Dendritic cell treated with granulocyte-macrophage colony-stimulating factor and Interleukin-4, amounts not matched to agents 40 ng/mL and 50 ng/mL, for 4 days (primary cell): ENCODE results near the gene HLA-DOA.
A peak's percentile ranks its signal among the peaks of the same experiment; 100 is the strongest.

Experiments
- H3K27ac Mint-ChIP-seq: one replicate; pipeline ENCODE4 v1.8.0; 2022; ENCODE audit warnings: mild to moderate bottlenecking, mixed read lengths
- H3K27me3 Mint-ChIP-seq: one replicate; pipeline ENCODE4 v1.8.0; 2022; ENCODE audit warnings: mild to moderate bottlenecking, mixed read lengths
- H3K36me3 Mint-ChIP-seq: one replicate; pipeline ENCODE4 v1.8.0; 2022; ENCODE audit warnings: low read depth, mixed read lengths
- H3K4me1 Mint-ChIP-seq: one replicate; pipeline ENCODE4 v1.8.0; 2022; ENCODE audit warnings: low read depth, mixed read lengths
- H3K4me3 Mint-ChIP-seq: one replicate; pipeline ENCODE4 v1.8.0; 2022; ENCODE audit warnings: mild to moderate bottlenecking, moderate library complexity, mixed read lengths
- H3K9me3 Mint-ChIP-seq: one replicate; pipeline ENCODE4 v1.8.0; 2022; ENCODE audit warnings: mixed read lengths
- intact Hi-C: fragments of 100-400 bp; cut with micrococcal nuclease; formaldehyde crosslinking; loops from one replicate; pipeline ENCODE4 v1.15.0; 2022

The HLA-DOA gene

GRCh38 chr6:32979720-32980487 lies 29.5 kb downstream of the HLA-DOA start:
- Mint-ChIP-seq H3K27me3 (no peaks in the 10 kb centered on the region), H3K36me3 (peaks cover 77% of the 10 kb centered on the region), H3K9me3 (no peaks in the 10 kb centered on the region), H3K4me3 (no peak overlapping the region), H3K27ac (no peak overlapping the region), H3K4me1 (peaks cover 84% of the 10 kb centered on the region)
- intact Hi-C loops: no loop called here

- peaks cover 96% of the 10 kb centered on the region for H3K36me3 Mint-ChIP-seq
- no peak overlapping the region for H3K4me3 Mint-ChIP-seq
- peaks cover 75% of the 10 kb centered on the region for H3K4me1 Mint-ChIP-seq
- no peaks in the 10 kb centered on the region for H3K27me3 Mint-ChIP-seq
- H3K9me3 Mint-ChIP-seq: no peaks in the 10 kb centered on the region
- intact Hi-C loops: no loop called here
- peak overlapping the region; percentile 27 for H3K27ac Mint-ChIP-seq
Observed at GRCh38 chr6:32977953-32978324, 31.5 kb downstream of the HLA-DOA start.

GRCh38 chr6:32977272-32977952 lies 32.0 kb downstream of the HLA-DOA start:
- Mint-ChIP-seq H3K4me3 (peak overlapping the region; percentile 43), H3K9me3 (no peaks in the 10 kb centered on the region), H3K36me3 (peaks cover 100% of the 10 kb centered on the region), H3K27me3 (no peaks in the 10 kb centered on the region), H3K27ac (peak overlapping the region; percentile 27), H3K4me1 (peaks cover 74% of the 10 kb centered on the region)
- intact Hi-C loops: no loop called here

- Mint-ChIP-seq H3K9me3 (no peaks in the 10 kb centered on the region), H3K4me1 (peaks cover 65% of the 10 kb centered on the region), H3K4me3 (peak overlapping the region; percentile 97), H3K27ac (peak overlapping the region; percentile 42), H3K27me3 (no peaks in the 10 kb centered on the region), H3K36me3 (peaks cover 100% of the 10 kb centered on the region)
- intact Hi-C loops: no loop called here
Observed at GRCh38 chr6:32976334-32977069, 32.9 kb downstream of the HLA-DOA start.

- Mint-ChIP-seq H3K27me3 (no peaks in the 10 kb centered on the region), H3K4me1 (peaks cover 63% of the 10 kb centered on the region), H3K4me3 (peak overlapping the region; percentile 97), H3K9me3 (no peaks in the 10 kb centered on the region), H3K36me3 (peaks cover 100% of the 10 kb centered on the region), H3K27ac (peak overlapping the region; percentile 42)
- intact Hi-C loops: no loop called here
Observed at GRCh38 chr6:32975886-32976285, 33.5 kb downstream of the HLA-DOA start.

- Mint-ChIP-seq H3K4me3 (peak overlapping the region; percentile 97), H3K27ac (peak overlapping the region; percentile 100), H3K27me3 (no peaks in the 10 kb centered on the region), H3K9me3 (no peaks in the 10 kb centered on the region), H3K4me1 (peaks cover 53% of the 10 kb centered on the region), H3K36me3 (peaks cover 100% of the 10 kb centered on the region)
- intact Hi-C loops: loop anchor here (5.0 kb wide), 2 partner anchors 37 to 132 kb away; partner anchors contain the start of gene PSMB8
Observed at GRCh38 chr6:32974541-32975308, 34.7 kb downstream of the HLA-DOA start.

GRCh38 chr6:32974016-32974333 lies 35.4 kb downstream of the HLA-DOA start:
- H3K4me3 Mint-ChIP-seq: peak overlapping the region; percentile 97
- no peaks in the 10 kb centered on the region for H3K27me3 Mint-ChIP-seq
- H3K9me3 Mint-ChIP-seq: no peaks in the 10 kb centered on the region
- intact Hi-C loops: loop anchor here (5.0 kb wide), 2 partner anchors 37 to 132 kb away; partner anchors contain the start of gene PSMB8
- peaks cover 100% of the 10 kb centered on the region for H3K36me3 Mint-ChIP-seq
- peaks cover 51% of the 10 kb centered on the region for H3K4me1 Mint-ChIP-seq
- H3K27ac Mint-ChIP-seq: peak overlapping the region; percentile 100

GRCh38 chr6:32973144-32974015 lies 36.0 kb downstream of the HLA-DOA start:
- Mint-ChIP-seq H3K9me3 (no peaks in the 10 kb centered on the region), H3K27ac (peak overlapping the region; percentile 100), H3K4me1 (peaks cover 45% of the 10 kb centered on the region), H3K4me3 (peak overlapping the region; percentile 97), H3K36me3 (peaks cover 100% of the 10 kb centered on the region), H3K27me3 (no peaks in the 10 kb centered on the region)
- intact Hi-C loops: loop anchor here (2.0 to 5.0 kb wide), 3 partner anchors 21 to 131 kb away; partner anchors contain the start of genes HLA-DMA and PSMB8

GRCh38 chr6:32972353-32973143 lies 36.8 kb downstream of the HLA-DOA start:
- intact Hi-C loops: loop anchor here (2.0 to 5.0 kb wide), 3 partner anchors 20 to 130 kb away; partner anchors contain the start of genes HLA-DMA and PSMB8
- H3K36me3 Mint-ChIP-seq: peaks cover 100% of the 10 kb centered on the region

GRCh38 chr6:32971581-32972352 lies 37.6 kb downstream of the HLA-DOA start:
- no peaks in the 10 kb centered on the region for H3K9me3 Mint-ChIP-seq
- no peaks in the 10 kb centered on the region for H3K27me3 Mint-ChIP-seq
- H3K36me3 Mint-ChIP-seq: peaks cover 94% of the 10 kb centered on the region
- H3K4me1 Mint-ChIP-seq: peaks cover 40% of the 10 kb centered on the region
- peak overlapping the region; percentile 97 for H3K4me3 Mint-ChIP-seq
- intact Hi-C loops: loop anchor here (2.0 to 5.0 kb wide), 3 partner anchors 19 to 129 kb away; partner anchors contain the start of genes HLA-DMA and PSMB8
- peak overlapping the region; percentile 100 for H3K27ac Mint-ChIP-seq

More at GRCh38 chr6:32972353-32973143, 36.8 kb downstream of the HLA-DOA start:
- Mint-ChIP-seq H3K4me1 (peaks cover 40% of the 10 kb centered on the region), H3K27ac (peak overlapping the region; percentile 100), H3K4me3 (peak overlapping the region; percentile 97), H3K9me3 (no peaks in the 10 kb centered on the region), H3K27me3 (no peaks in the 10 kb centered on the region)

GRCh38 chr6:32971242-32971580 lies 38.2 kb downstream of the HLA-DOA start:
- intact Hi-C loops: loop anchor here (5.0 kb wide), 2 partner anchors 34 to 129 kb away; partner anchors contain the start of gene PSMB8
- Mint-ChIP-seq H3K27ac (peak overlapping the region; percentile 100), H3K27me3 (no peaks in the 10 kb centered on the region), H3K4me3 (peak overlapping the region; percentile 97), H3K4me1 (peaks cover 40% of the 10 kb centered on the region), H3K9me3 (no peaks in the 10 kb centered on the region), H3K36me3 (peaks cover 89% of the 10 kb centered on the region)
